Glutamatergic neuron (in vitro differentiated cells): ENCODE data around the gene TSHZ2. TPM values are rescaled to one million over a fixed set of nuclear protein-coding genes. Genes with fewer than 3 reads are reported as not detected.

Experiments
- DNase-seq: peaks from one replicate; pipeline ENCODE4 v3.0.0; 2022
- H3K27ac Mint-ChIP-seq: one replicate; pipeline ENCODE4 v1.8.0; 2020; ENCODE audit warnings: mild to moderate bottlenecking, mixed read lengths, inconsistent platforms; ENCODE audit not compliant: unreplicated experiment
- H3K27me3 Mint-ChIP-seq: one replicate; pipeline ENCODE4 v1.8.0; 2020; ENCODE audit warnings: mild to moderate bottlenecking, moderate library complexity, mixed read lengths, inconsistent platforms; ENCODE audit not compliant: unreplicated experiment
- H3K36me3 Mint-ChIP-seq: one replicate; pipeline ENCODE4 v1.8.0; 2020; ENCODE audit warnings: mild to moderate bottlenecking, mixed read lengths, inconsistent platforms; ENCODE audit not compliant: unreplicated experiment
- H3K4me1 Mint-ChIP-seq: one replicate; pipeline ENCODE4 v1.8.0; 2020; ENCODE audit warnings: mild to moderate bottlenecking, low read depth, mixed read lengths, inconsistent platforms; ENCODE audit not compliant: unreplicated experiment
- H3K4me3 Mint-ChIP-seq: one replicate; pipeline ENCODE4 v1.8.0; 2020; ENCODE audit warnings: mild to moderate bottlenecking, mixed read lengths, inconsistent platforms; ENCODE audit not compliant: unreplicated experiment
- H3K9me3 Mint-ChIP-seq: one replicate; pipeline ENCODE4 v1.8.0; 2020; ENCODE audit warnings: mild to moderate bottlenecking, moderate library complexity, mixed read lengths, inconsistent platforms; ENCODE audit not compliant: unreplicated experiment
- total RNA-seq: library from RNA; stranded (reverse); fragmentation: NEBNext Ultra II Directional; extraction: Animal tissue kit (Norgen Biotek cat#: 25700); gene quantifications from one replicate; pipeline ENCODE4 v1.2.1, GENCODE V29; 2021; ENCODE audit not compliant: unreplicated experiment
- TF ChIP-seq, protein P1 (sequence below): fragments of 200-600 bp; sonication (generic); IDR thresholded peaks from one replicate; pipeline ENCODE4 v1.5.0; 2021; ENCODE audit not compliant: partially characterized antibody, unreplicated experiment

The TSHZ2 gene
- total RNA-seq, 1 donor from 2014 or later = 10.0 TPM

DNA sequence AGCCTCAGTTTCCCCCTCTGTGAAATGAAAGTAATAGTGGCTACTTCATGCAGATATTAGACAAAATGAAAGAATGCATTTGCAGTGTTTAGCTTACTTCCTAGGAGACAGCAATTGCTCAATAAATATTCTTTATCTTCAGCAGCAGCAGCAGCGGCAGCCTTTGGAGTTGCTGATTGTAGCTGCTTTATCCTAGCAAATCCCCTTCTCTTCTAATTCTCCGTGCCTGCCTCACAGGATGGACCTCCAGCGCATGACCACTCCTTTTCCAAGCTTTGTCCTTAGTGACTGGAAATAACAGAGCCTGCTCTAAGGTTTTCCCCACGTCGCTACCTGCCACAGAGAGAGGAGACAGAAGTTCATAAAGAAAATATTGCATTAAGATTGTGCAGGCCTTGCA, 279.8 kb downstream of the TSHZ2 start:
- Mint-ChIP-seq H3K27me3 (peaks cover 3% of the 10 kb centered on the region), H3K9me3 (peaks cover 2% of the 10 kb centered on the region), H3K4me1 (no peaks in the 10 kb centered on the region), H3K27ac (no peak overlapping the region), H3K36me3 (peaks cover 17% of the 10 kb centered on the region), H3K4me3 (no peak overlapping the region)
- TF ChIP-seq, protein P1, sequence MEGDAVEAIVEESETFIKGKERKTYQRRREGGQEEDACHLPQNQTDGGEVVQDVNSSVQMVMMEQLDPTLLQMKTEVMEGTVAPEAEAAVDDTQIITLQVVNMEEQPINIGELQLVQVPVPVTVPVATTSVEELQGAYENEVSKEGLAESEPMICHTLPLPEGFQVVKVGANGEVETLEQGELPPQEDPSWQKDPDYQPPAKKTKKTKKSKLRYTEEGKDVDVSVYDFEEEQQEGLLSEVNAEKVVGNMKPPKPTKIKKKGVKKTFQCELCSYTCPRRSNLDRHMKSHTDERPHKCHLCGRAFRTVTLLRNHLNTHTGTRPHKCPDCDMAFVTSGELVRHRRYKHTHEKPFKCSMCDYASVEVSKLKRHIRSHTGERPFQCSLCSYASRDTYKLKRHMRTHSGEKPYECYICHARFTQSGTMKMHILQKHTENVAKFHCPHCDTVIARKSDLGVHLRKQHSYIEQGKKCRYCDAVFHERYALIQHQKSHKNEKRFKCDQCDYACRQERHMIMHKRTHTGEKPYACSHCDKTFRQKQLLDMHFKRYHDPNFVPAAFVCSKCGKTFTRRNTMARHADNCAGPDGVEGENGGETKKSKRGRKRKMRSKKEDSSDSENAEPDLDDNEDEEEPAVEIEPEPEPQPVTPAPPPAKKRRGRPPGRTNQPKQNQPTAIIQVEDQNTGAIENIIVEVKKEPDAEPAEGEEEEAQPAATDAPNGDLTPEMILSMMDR = no peak
- no peak for DNase-seq

- TF ChIP-seq, protein P1 = no peak
- peaks cover 2% of the 10 kb centered on the region for H3K9me3 Mint-ChIP-seq
Measured at GRCh38 chr20:53253668-53254067, 281.5 kb downstream of the TSHZ2 start.

GRCh38 chr20:53255102-53255710, 283.0 kb downstream of the TSHZ2 start:
- no peak overlapping the region for H3K4me3 Mint-ChIP-seq
- TF ChIP-seq, protein P1 = no peak
- H3K4me1 Mint-ChIP-seq = no peaks in the 10 kb centered on the region
- no peak overlapping the region for H3K27ac Mint-ChIP-seq
- H3K9me3 Mint-ChIP-seq = peaks cover 2% of the 10 kb centered on the region
- peaks cover 19% of the 10 kb centered on the region for H3K36me3 Mint-ChIP-seq
- no peak for DNase-seq
- peaks cover 4% of the 10 kb centered on the region for H3K27me3 Mint-ChIP-seq

More at GRCh38 chr20:53253668-53254067, 281.5 kb downstream of the TSHZ2 start:
- no peaks in the 10 kb centered on the region for H3K4me1 Mint-ChIP-seq
- H3K4me3 Mint-ChIP-seq = no peak overlapping the region
- peaks cover 4% of the 10 kb centered on the region for H3K27me3 Mint-ChIP-seq
- H3K27ac Mint-ChIP-seq = no peak overlapping the region
- no peak for DNase-seq
- peaks cover 19% of the 10 kb centered on the region for H3K36me3 Mint-ChIP-seq

DNA sequence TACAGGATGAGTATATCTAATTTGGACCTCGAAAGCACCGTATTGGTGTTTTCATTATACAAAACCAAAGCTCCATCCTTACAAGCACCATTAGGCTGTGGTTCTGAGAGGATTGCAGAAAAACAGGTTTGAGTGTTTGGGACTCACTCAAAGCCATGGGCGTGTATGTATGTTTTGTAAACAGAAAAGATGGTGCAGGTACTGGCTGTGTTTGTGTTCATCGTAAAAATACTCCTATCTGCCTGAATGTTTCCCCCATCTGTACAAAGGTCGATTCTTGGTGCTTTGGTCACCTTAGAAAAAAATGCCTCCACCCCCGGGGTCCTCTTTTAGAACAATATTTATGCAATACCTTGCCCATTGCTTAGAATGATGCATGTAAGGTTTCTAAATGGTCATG, 286.6 kb downstream of the TSHZ2 start:
- Mint-ChIP-seq H3K27me3 (peaks cover 4% of the 10 kb centered on the region), H3K36me3 (peaks cover 14% of the 10 kb centered on the region), H3K4me1 (no peaks in the 10 kb centered on the region), H3K27ac (no peak overlapping the region), H3K9me3 (no peaks in the 10 kb centered on the region), H3K4me3 (no peak overlapping the region)
- TF ChIP-seq, protein P1 = no peak
- no peak for DNase-seq

- H3K4me1 Mint-ChIP-seq = no peaks in the 10 kb centered on the region
- no peak overlapping the region for H3K4me3 Mint-ChIP-seq
- H3K27ac Mint-ChIP-seq = no peak overlapping the region
- TF ChIP-seq, protein P1 = no peak
- H3K27me3 Mint-ChIP-seq = peaks cover 4% of the 10 kb centered on the region
- no peak for DNase-seq
- peaks cover 4% of the 10 kb centered on the region for H3K36me3 Mint-ChIP-seq
- no peaks in the 10 kb centered on the region for H3K9me3 Mint-ChIP-seq
Measured at GRCh38 chr20:53260168-53260567, 288.0 kb downstream of the TSHZ2 start.
